ENCODE data around the gene MLIP.
"Not testable (repeated sequence)": the region's sequence is repeated elsewhere in the genome, so short reads cannot be mapped to it uniquely, and the experiment has no call there.

Gene MLIP

GRCh38 chr6:54134935-54135334 lies 23.7 kb downstream of the MLIP start:
- no peak for DNase-seq (ENCODE audit: extremely low spot score, insufficient read length, low read depth)
- FAIRE-seq = no peak

- no peak for FAIRE-seq
- no peak for DNase-seq (ENCODE audit: extremely low spot score, insufficient read length, low read depth)
Observed at GRCh38 chr6:54135665-54136369, 24.6 kb downstream of the MLIP start.

- DNase-seq (ENCODE audit: extremely low spot score, insufficient read length, low read depth) (no peak), FAIRE-seq (no peak)
Observed at GRCh38 chr6:54138795-54139194, 27.6 kb downstream of the MLIP start.

- DNase-seq (ENCODE audit: extremely low spot score, insufficient read length, low read depth) (no peak), FAIRE-seq (no peak)
Observed at GRCh38 chr6:54140811-54141210, 29.6 kb downstream of the MLIP start.

GRCh38 chr6:54142889-54143519 lies 31.8 kb downstream of the MLIP start:
- DNase-seq (ENCODE audit: extremely low spot score, insufficient read length, low read depth) (no peak), FAIRE-seq (no peak)

GRCh38 chr6:54151861-54152260 lies 40.6 kb downstream of the MLIP start:
- DNase-seq (ENCODE audit: extremely low spot score, insufficient read length, low read depth) = no peak
- no peak for FAIRE-seq

GRCh38 chr6:54156650-54157250 lies 45.5 kb downstream of the MLIP start:
- FAIRE-seq (no peak), DNase-seq (ENCODE audit: extremely low spot score, insufficient read length, low read depth) (no peak)

- DNase-seq (ENCODE audit: extremely low spot score, insufficient read length, low read depth) (no peak), FAIRE-seq (no peak)
Observed at GRCh38 chr6:54157405-54157804, 46.2 kb downstream of the MLIP start.

- DNase-seq (ENCODE audit: extremely low spot score, insufficient read length, low read depth) (no peak), FAIRE-seq (no peak)
Observed at GRCh38 chr6:54173089-54173488, 61.8 kb downstream of the MLIP start.

- DNase-seq (ENCODE audit: extremely low spot score, insufficient read length, low read depth) = no peak
- no peak for FAIRE-seq
Observed at GRCh38 chr6:54179152-54179551, 67.9 kb downstream of the MLIP start.

GRCh38 chr6:54183616-54184015 lies 72.4 kb downstream of the MLIP start:
- no peak for FAIRE-seq
- DNase-seq (ENCODE audit: extremely low spot score, insufficient read length, low read depth) = no peak

- no peak for DNase-seq (ENCODE audit: extremely low spot score, insufficient read length, low read depth)
- no peak for FAIRE-seq
Observed at GRCh38 chr6:54185885-54186284, 74.6 kb downstream of the MLIP start.

- no peak for FAIRE-seq
- no peak for DNase-seq (ENCODE audit: extremely low spot score, insufficient read length, low read depth)
Observed at GRCh38 chr6:54188846-54189245, 77.6 kb downstream of the MLIP start.

- no peak for FAIRE-seq
- DNase-seq (ENCODE audit: extremely low spot score, insufficient read length, low read depth) = no peak
Observed at GRCh38 chr6:54191461-54191860, 80.2 kb downstream of the MLIP start.

- DNase-seq (ENCODE audit: extremely low spot score, insufficient read length, low read depth) (no peak), FAIRE-seq (no peak)
Observed at GRCh38 chr6:54192993-54193392, 81.8 kb downstream of the MLIP start.

- no peak for FAIRE-seq
Observed at GRCh38 chr6:54193560-54193959, 82.3 kb downstream of the MLIP start.

GRCh38 chr6:54194067-54194466 lies 82.8 kb downstream of the MLIP start:
- FAIRE-seq (no peak), DNase-seq (ENCODE audit: extremely low spot score, insufficient read length, low read depth) (no peak)

More at GRCh38 chr6:54193560-54193959, 82.3 kb downstream of the MLIP start:
- no peak for DNase-seq (ENCODE audit: extremely low spot score, insufficient read length, low read depth)

GRCh38 chr6:54195637-54196036 lies 84.4 kb downstream of the MLIP start:
- FAIRE-seq (no peak), DNase-seq (ENCODE audit: extremely low spot score, insufficient read length, low read depth) (no peak)

GRCh38 chr6:54196905-54197304 lies 85.7 kb downstream of the MLIP start:
- FAIRE-seq = no peak
- no peak for DNase-seq (ENCODE audit: extremely low spot score, insufficient read length, low read depth)

- DNase-seq (ENCODE audit: extremely low spot score, insufficient read length, low read depth) (no peak), FAIRE-seq (no peak)
Observed at GRCh38 chr6:54198134-54198533, 86.9 kb downstream of the MLIP start.

GRCh38 chr6:54203474-54204035 lies 92.3 kb downstream of the MLIP start:
- DNase-seq (ENCODE audit: extremely low spot score, insufficient read length, low read depth); FAIRE-seq: not testable (repeated sequence)
